Stimulated activated CD8-positive, alpha-beta memory T cell treated with anti-CD3 and anti-CD28 coated beads, Interleukin-7, amount 100 ng/mL, for 1 hour (primary cell): ENCODE measurements around the gene PFKFB3.
"Not testable (repeated sequence)": the region's sequence is repeated elsewhere in the genome, so short reads cannot be mapped to it uniquely, and the experiment has no call there.

Source experiments
- DNase-seq, 2 donors: peaks; one replicate each; pipeline ENCODE4 v3.0.0-alpha.2; 2020; ENCODE audit warnings: low read depth in 2 of 2

PFKFB3 gene

DNA sequence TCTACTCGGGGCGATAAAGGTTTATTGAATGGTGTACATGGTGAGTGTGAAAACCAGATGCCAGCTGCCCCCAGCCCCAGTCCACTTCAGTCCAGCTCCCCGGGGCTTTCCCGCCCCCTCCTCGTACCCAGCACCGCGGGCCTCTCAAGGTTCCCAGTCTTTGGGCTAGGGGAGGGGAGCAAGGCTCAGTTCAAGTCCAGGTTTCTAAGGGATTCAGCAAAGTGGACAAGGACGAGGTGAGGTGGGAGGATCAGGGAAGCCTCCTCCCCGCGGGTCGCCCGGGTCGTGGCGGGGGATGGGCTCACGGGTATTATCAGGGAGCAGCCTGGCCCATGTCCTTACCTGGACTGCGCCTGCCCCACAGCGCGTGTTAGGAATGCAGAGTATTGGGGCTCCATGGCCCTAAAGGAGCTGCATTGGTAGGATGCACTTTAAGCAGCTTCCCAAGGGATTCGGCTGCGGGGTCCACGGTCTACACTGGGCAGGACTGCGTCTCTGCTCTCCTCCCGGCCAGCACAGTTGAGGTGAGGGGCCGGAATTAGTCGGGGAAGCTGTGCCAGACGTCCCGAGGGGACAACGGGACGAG, 541 bp upstream of the PFKFB3 start:
- no peak for DNase-seq

DNA sequence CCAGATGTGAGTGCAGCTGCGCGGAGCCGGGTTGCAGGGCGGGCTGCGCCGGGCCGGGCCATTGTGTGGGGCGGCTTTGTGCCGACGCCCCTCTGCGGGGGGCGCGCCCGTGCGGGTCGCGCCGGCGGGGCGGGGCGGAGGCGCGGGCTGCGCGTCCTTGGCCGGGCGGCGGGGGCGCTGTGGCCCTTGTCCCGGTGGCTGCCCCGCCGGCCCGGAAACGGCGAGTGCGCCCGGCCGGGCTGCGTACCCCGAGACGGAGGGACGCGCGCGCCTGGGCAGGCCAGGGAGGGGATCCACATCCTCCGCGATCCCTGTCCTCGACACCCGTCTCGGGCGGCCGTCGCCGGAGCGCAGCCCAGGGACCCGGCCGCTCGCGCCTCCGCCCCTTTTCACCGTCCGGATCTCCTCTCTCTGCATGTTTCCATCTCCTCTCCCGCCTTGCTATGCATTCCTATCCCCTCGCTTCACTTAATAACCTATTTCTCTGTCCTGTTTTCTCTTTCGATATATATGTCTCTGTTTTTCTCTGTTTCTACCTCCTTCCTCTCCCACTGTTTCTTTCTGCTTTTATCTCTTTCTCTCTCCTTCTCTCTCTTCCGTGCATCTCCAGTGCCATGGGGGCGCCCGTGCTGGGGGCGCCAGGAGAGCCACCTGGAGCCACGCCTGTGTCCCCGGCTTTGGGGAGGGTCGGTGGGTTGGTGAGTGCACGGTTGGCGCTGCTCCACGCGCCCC, 765 bp downstream of the PFKFB3 start:
- DNase-seq: peak; percentile 32

DNA sequence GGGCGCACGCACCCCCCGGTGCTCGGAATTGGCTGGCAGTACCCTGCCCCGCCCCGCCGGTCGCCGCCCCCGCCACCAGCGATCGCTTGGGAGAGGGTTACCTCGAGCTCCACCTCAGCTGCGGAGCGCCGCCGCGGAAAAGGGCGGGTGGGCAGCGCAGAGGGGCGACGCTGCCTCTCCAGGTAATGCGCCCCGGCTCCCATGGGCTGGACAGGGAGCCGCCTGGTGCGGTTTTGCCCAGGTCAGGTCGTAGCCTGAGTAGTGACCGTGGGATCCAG, 1.3 kb downstream of the PFKFB3 start:
- peak; percentile 26 to 31 for DNase-seq

DNA sequence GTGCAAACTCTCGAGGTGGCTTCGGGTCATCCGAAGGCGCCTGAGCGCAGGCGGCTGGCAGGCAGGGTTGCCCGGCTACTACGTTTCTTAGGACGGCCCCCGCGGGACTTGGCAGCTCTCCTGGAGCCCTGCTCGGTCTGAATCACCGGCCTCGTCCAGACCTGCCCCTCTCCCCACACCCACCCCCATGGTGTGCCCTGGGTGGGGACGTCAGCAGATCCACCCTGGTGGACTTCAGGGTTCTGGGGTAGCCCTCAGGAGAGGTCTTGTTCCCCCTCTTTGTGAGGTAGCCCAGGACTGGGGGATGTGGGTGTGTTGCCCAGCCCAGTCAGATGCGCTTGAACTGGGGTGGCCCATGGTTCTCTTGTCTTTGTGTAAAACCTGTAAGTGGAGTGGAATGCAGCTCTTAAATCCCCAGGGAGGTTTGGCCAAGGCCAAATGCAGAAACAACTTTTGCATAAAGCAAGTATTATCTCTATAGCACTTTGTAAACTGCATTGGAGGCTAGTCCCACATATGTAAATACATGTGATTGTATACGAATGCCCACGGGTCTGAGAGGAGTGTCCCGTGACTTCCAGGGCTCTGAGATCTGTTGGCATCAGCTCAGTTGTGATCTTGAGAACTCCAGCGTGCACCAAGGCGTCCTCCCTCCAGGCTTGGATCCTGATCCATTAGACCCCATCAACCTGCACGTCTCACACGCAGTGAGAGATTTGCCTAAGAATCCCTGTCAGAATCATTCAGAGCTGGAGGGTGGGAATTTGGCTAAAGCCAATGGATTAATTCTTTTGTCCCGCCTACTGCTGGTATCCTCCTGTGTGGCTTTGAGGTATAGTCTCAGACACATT, 1.8 kb downstream of the PFKFB3 start:
- no peak for DNase-seq

DNA sequence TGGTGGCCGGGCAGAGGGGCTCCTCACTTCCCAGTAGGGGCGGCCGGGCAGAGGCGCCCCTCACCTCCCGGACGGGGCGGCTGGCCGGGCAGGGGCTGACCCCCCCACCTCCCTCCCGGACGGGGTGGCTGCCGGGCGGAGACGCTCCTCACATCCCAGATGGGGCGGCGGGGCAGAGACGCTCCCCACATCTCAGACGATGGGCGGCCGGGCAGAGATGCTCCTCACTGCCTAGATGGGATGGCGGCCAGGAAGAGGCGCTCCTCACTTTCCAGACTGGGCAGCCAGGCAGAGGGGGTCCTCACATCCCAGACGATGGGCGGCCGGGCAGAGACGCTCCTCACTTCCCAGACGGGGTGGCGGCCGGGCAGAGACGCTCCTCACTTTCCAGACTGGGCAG, 3.8 kb downstream of the PFKFB3 start:
- DNase-seq: not testable (repeated sequence)

DNA sequence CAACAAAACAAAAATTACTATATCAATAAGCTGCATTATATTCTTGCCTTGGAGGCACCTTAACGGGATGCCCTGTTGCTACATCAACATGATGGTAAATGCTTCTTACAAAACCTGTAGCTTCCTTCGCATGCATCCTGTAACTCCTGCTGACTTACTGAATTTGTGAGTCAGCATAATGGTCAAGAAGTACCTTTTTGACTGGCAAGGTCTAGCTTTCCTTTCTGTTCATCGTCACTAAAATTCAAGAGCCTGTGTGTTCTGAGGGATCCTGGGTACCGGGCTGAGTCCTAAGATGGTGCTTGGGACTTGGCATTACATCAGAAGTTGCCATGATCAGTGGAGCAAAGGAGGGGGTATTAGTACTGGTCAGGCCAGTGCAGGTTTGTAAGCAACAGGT, 4.9 kb downstream of the PFKFB3 start:
- DNase-seq: no peak

DNA sequence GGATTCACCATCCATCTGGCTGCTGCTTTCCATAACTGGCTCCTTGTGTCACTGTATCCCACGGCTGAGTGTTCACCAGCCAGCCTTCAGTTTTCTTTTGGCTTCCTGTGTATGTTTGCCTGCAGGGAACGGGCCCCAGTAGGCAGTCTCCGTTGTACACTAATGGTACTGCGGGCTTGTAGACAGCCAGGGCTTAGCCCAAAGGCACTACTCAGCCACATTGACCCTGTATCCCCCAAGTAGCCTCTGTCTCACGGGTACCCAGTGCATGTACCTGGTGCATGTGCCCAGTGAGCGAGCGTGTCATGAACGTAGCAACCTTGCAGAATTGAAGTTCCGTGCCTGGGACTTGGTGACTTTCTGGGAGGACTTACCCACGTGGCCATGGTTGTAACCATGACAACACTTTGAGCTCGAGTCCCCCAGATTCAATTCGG, 6.1 kb downstream of the PFKFB3 start:
- DNase-seq: no peak

DNA sequence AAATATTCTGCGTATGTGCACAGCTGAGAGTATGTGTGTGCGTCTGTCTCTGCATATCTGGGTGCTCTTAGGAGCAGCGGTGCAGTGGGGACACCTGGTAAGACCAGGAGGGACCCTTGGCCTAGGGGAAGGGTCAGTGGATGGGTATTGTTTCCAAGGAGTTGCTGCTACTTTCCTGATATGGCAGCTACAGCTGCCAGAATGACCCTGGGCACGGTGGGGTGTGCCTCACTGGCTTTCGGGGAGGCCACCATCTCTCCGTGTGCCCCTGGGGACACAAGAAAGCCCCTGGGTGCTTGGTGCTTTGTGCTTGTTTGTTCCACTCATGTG, 8.6 kb downstream of the PFKFB3 start:
- no peak for DNase-seq

DNA sequence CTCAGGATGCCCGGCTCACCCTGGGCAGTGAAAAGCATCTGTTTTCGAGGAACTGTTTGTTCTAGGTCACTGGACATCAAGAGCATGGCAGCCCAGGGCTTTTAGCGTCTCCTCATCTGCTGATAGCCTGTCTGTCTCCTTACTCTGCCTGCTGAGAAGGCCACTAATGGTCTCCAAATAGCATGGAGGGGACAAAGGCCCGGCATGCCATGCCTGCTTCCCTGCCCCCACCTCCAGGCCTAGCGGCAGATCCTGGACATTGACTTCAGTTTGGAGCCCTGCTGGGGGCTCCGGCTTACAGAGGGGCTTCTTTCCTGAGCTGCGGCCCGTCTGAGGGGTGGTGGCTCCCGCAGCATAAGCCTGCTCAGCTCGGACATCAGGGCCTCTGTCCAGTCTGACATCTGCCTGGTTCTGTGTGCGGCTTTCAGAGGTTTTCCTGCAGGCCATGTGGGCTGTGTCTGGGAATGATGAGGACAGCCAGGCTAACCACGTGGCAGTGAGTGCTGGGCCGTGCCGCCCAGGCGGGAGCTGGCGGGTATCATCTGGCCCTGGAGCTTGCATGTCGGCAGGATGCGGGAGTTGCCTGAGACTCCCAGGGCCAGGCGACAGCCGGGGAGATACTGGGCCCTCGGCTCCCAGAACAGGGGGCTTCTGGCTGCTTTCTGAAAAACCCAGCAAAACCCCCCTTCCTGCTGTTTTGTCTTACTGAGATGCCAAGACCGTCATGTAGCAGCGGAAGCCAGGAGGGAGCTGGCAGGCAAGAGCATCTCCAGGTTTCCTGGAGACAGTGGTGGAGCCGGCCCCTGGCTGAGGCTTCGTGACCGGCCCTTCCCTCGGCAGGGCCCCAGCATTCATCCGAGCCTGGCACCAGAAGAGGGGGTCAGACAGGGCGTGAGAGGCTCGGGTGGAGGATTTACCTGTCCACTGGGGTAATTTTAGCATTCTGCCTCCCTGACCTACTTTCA, 9.2 kb downstream of the PFKFB3 start:
- no peak for DNase-seq

DNA sequence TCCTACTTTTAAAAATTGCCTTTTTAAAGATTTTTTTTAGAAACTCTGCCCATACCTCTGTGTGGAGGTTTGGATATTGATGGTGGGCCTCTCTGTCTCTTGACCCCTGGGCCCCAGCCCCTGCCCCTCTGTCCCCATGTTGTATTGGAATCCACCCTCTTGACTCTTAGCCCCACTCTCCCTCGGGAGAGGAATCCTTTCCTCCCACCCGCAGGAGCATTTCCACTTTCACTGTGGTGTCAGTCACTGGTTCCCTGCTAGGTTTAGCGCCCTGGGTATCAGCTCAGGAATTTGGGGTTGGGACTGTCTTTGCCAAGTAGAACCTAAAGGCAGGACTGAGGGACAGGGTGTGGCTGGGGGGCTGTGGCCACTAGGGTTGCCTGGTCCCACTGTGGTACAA, 10.1 kb downstream of the PFKFB3 start:
- DNase-seq: no peak

DNA sequence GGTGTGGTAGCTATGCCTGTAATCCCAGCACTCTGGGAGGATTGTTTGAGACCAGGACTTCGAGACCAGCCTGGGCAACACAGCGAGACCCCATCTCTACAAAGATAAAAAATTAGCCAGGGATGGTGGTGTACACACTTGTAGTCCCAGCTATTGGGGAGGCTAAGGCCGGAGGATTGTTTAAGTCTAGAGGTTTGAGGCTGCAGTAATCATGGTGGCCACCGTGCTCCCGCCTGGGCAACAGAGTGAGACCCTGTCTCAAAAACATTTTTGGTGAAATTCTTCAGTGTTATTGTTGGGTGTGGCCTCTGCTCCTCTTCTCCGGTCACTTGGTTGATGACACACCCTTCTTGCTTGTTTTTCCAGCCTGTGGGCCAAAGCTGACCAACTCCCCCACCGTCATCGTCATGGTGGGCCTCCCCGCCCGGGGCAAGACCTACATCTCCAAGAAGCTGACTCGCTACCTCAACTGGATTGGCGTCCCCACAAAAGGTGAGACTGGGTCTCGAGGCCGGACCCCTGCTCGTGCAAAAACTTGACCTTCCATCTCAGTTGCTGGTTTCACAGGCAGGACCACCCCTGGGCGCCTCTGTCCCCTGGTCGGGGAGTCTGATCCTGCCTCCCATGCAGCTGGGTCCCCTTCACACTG, 10.6 kb downstream of the PFKFB3 start:
- no peak for DNase-seq

DNA sequence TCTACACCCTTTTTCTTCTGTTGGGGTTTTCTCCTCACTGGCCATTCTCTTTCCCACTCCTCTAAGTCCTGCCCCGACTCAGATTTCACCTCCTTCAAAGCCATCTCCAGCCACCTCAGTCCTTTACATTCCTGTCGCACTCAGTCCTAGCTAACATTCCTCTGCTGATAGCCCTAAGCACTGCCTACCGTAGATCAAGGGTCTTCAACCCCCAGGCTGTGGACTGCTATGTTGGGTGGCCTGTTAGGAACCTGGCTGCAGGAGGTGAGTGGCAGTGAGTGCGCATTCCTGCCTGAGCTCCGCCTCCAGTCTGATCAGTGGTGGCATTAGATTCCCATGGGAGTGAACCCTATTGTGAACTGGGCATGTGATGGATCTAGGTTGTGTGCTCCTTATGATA, 11.2 kb downstream of the PFKFB3 start:
- DNase-seq: no peak

DNA sequence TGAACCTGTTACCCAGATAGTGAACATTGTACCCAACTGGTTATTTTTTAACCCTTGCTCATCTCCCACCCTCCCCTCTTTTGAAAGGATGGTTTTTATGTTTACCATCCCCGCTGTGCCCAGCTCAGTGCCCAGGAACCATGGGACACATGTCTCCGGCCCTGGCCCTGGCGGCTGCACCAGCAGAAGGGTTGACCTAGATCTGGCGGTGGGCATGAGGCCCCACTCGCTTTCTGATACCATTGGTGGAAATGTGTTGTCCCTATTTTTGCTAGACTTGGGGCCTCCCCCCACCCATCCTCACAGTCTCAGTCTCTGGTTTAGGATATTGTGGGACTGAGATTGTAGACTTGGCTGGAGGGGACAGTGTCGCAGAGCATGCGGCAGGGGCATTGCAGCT, 11.9 kb downstream of the PFKFB3 start:
- DNase-seq: no peak

DNA sequence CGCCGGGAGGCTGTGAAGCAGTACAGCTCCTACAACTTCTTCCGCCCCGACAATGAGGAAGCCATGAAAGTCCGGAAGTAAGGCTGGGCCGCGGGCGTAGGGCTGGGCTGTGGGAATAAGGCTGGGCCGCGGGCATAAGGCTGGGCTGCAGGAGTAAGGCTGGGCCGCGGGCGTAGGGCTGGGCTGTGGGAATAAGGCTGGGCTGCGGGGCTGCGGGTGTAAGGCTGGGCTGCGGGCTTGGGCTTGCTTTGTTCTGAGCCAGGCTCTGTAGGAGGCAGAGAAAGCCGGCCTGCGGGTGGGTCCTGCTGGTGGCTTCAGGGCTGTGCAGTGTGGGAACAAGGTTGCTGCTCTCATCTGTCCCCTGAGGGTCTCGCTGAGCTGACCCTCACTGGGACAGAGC, 12.5 kb downstream of the PFKFB3 start:
- DNase-seq: no peak

DNA sequence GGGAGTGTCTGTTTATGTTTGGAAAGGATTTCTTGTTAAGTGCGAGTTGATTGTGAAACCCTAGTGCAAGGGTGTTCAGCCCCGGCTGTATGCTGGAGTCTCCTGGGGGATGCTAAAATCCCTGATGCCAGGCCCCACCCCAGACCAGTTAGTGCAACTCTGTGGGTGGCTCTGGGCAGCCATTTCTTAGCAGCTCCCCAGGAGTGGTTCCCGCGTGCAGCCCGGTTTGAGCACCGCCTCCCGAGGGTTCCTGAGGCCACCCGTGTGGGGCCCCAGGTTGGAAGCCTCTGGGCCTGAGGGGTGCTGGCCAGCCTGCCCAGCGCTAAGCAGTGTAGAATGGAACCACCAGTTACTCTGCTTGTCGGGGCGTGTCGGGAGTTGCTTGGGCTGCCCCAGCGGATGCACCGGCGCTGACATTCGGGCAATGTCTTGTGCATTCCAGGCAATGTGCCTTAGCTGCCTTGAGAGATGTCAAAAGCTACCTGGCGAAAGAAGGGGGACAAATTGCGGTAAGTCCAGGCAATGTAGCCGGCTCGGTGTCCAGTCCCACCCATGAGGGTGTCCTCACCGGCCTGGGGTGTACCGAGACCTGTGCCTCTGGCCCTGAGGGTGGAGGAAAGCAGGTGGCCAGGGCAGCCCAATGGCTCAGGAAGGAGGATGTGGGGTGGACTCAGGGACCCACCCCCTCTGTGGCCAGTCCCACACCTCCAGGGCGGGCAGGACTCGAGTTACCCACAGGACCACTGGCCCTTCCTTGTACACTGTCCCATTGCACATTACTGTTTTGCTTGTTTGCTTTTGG, 13.2 kb downstream of the PFKFB3 start:
- no peak for DNase-seq

DNA sequence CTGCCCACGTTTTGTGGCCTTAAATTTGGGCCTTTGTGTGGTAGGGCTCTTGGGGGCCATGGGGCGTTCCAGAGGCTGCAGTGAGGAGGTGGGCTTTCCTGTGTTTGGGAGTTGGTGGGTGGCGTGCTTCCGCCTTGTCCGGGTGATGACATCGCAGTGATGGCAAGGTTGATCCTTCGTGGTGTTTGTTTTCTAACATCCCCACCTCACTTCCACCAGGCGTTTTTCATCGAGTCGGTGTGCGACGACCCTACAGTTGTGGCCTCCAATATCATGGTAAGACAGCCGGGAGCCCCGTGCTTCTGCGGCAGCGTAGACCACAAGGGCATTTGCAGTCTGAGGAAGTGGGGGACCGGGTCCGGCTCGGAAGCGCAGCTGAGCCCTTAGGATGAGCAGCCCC, 14.2 kb downstream of the PFKFB3 start:
- DNase-seq: no peak

DNA sequence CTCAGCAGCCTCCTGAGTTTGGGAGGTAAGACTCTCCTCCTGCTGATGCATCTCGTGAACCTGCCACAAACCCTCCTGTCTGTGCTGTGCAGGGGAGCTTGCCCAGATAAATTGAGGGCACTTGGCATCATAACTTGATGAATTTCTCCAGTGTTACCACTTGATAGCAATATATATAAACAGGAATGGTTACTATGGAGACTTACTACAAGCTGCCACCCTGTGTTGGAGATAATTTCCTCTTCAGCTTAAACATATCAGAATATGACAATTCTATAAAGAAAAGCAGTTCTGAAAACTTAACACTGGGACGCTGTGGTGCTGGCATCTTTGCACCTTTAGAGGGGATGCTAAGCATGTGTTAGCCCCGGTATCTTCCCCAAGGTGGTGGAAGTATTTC, 14.9 kb downstream of the PFKFB3 start:
- no peak for DNase-seq

DNA sequence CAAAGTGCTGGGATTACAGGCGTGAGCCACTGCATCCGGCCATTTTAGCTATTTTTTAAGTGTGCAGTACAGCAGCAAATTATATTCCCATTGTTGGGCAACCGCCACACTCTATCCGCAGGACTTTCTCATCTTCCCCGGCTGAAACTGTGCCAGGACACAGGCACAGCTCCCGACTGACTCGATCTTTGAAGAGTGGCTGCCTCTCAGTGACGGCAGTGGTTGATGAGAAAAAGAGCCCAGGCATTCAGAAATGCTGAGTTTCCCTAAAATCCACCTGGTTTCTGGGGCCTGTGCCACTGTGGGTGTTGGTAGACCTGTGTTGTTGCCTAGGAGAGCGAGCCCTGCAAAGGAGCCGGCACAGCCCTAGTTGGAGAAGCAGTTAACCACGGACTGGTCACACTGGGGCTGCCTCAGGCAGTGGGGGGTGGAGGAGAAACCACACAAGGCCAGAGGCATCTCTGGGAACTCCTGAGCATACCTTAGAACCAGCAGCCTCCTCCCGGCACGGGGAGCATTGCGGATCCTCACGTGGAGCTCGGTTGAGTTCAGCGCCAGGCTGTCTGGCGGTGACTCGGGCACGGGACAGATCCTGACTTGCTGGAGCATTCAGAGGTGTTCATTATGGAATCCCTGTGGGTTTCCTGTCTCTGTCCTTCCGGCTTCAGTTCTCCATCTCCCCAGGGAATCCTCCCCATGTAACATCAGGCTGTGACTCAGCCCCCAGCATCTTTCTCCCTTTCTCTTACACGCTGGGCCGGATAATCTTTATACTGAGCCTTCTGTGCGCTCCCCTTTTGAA, 16.2 kb downstream of the PFKFB3 start:
- no peak for DNase-seq

DNA sequence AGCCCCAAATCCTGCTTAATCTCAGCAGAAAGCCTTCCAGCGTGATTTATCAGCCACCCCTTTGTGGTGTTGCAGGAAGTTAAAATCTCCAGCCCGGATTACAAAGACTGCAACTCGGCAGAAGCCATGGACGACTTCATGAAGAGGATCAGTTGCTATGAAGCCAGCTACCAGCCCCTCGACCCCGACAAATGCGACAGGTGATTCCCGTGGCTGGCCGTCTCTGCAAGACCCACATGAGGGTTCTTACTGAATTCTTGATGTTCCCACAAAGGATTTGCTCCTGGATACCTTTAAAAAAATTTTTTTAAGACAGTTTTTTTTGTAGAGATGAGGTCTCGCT, 16.7 kb downstream of the PFKFB3 start:
- DNase-seq: no peak
